Heart right ventricle (tissue), 16 donors: Measurements from ENCODE around the gene TEAD1. TPM values are rescaled to one million over a fixed set of nuclear protein-coding genes. Genes with fewer than 3 reads are reported as not detected.

Experiments
- ATAC-seq, 8 donors: fragments of 200-7000 bp; cut with Tn5 transposase; one replicate each; pipeline ENCODE4 v1.9.1; 2020; ENCODE audit warnings: mild to moderate bottlenecking in 8 of 8, moderate library complexity in 8 of 8, moderate number of reproducible peaks in 1 of 8
- DNase-seq, 2 donors: peaks; one replicate each; pipeline ENCODE4 v3.0.0-alpha.2; 2020
- H3K27ac ChIP-seq, 10 donors: fragments of 200-600 bp; sonication (generic) in 2 of 10; one replicate each; pipeline versions ENCODE4 v1.5.0 to v1.8.0; 2020 to 2022; ENCODE audit warnings: mild to moderate bottlenecking in 3 of 10
- H3K27me3 ChIP-seq, 7 donors: fragments of 200-600 bp; one replicate each; pipeline ENCODE4 v1.8.0; 2021 to 2022; ENCODE audit warnings: mild to moderate bottlenecking in 2 of 7
- H3K36me3 ChIP-seq, 9 donors: fragments of 200-600 bp; sonication (generic) in 1 of 9; one replicate each; pipeline versions ENCODE4 v1.5.0 to v1.8.0; 2020 to 2022; ENCODE audit warnings: mild to moderate bottlenecking in 2 of 9
- H3K4me1 ChIP-seq, 9 donors: fragments of 200-600 bp; sonication (generic) in 1 of 9; one replicate each; pipeline versions ENCODE4 v1.5.0 to v1.8.0; 2020 to 2022; ENCODE audit warnings: mild to moderate bottlenecking in 4 of 9
- H3K4me3 ChIP-seq, 10 donors: fragments of 200-600 bp; sonication (generic) in 2 of 10; one replicate each; pipeline versions ENCODE4 v1.5.0 to v1.8.0; 2020 to 2022; ENCODE audit warnings: mild to moderate bottlenecking in 7 of 10, moderate library complexity in 2 of 10
- H3K9me3 ChIP-seq, 11 donors: fragments of 200-600 bp in 10 of 11; sonication (generic) in 2 of 11; one replicate each; pipeline versions ENCODE4 v1.5.0 to v1.8.0; 2013 to 2022; ENCODE audit warnings: mild to moderate bottlenecking in 2 of 11, control low read depth in 1 of 11, moderate library complexity in 1 of 11
- WGBS, 2 donors: extraction: QIAGEN DNeasy Blood & Tissue Kit; methylation state at CpG; one replicate each; pipeline ENCODE4 v1.1.7; 2013; ENCODE audit warnings: inconsistent platforms in 1 of 2; 5-methylcytosine and 5-hydroxymethylcytosine counted together
- intact Hi-C, 10 donors: fragments of 100-400 bp; cut with DNase I; formaldehyde crosslinking; loops; one replicate each; pipeline versions ENCODE4 v1.11.1 to v1.14.2; 2022
- polyA plus RNA-seq, 2 donors: library from polyadenylated mRNA; stranded (reverse); fragments of 200-250 nt; gene quantifications; one replicate each; pipeline ENCODE4 v1.2.3, GENCODE V29; 2013
- total RNA-seq, 10 donors: library from RNA; stranded (reverse); fragmentation: NEBNext Ultra II Directional in 3 of 10; extraction: Animal tissue kit (Norgen Biotek cat#: 25700) in 3 of 10; gene quantifications; one replicate each; pipeline versions ENCODE4 v1.2.1 to v1.2.4, GENCODE V29; 2021 to 2023
- TF ChIP-seq, protein P1 (sequence below), 9 donors: fragments of 200-600 bp; sonication (generic) in 2 of 9; IDR thresholded peaks; one replicate each; pipeline versions ENCODE4 v1.5.0 to v1.8.0; 2021 to 2022; ENCODE audit warnings: antibody characterized with exemption in 9 of 9, mild to moderate bottlenecking in 5 of 9, moderate library complexity in 1 of 9
- donor health status: Arrhythmogenic right ventricular cardiomyopathy.
- donor health status: ischemic (EF 13 %, LVEDD 7.1; RV severe dilation, severe dysfunction).
- donor health status: healthy with polysubstance abuse.
- donor health status: DM: no; HTN: yes; CAD: no.
- donor health status: DM: no; HTN: no; CAD: no.
- donor health status: ischemic (EF 25% LVEDD 6.9; RV normal size, moderate dysfunction).
- donor health status: ischemic (EF 25% LVEDD 5.7; RV mildly dilated, moderate dysfunction).
- donor health status: healthy.
- donor health status: DM: yes; HTN: yes; CAD: no.
- donor health status: Ischemic cardiomyopathy.
- donor health status: ischemic (EF 35%, LVEDD 5.7; RV mildly dilated, moderate dysfunction).
- donor health status: nonischemic (EF 11% LVEDD 7.7; RV severe dilation, severe dysfunction).
- donor health status: DM: yes; HTN: yes; CAD: no.
- donor health status: PGD.
- donor health status: ischemic (EF 29% LVEDD 5.4; RV normal size, mild dysfunction).
- donor health status: nonischemic (EF 23%, LVEDD 6.1; RV moderate dilation, normal function).

The TEAD1 gene
- total and polyA plus RNA-seq, 12 donors = 12.7 to 138 (median 116) TPM

DNA sequence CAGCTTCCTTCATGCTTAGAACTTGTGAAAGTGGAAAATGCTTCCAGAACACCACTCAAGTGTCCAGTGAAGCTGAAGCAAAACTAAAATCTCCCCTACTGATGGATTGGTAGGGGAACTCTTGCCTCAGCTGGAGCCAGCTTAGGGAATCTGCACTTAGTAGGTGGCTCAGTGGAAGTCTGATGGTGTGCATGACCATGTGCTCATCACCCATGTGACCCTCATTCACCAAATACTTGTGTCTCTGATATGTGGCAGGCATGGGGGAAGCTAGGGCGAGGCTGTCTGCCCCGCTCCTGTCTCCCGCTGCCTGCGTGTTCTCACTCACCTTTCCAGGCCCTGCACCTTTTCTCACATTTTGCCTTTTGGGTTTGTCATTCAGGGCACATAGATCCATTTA lies 7.2 kb downstream of the TEAD1 start:
- WGBS, 2 donors = 98 to 100% methylated on average over 4 of the region's 4 CpGs
- H3K36me3 ChIP-seq = peaks cover 0 to 5% (median 0%) of the 10 kb centered on the region in 9 donors
- no peak overlapping the region for H3K4me3 ChIP-seq
- peaks cover 0 to 52% (median 0%) of the 10 kb centered on the region in 7 donors for H3K27me3 ChIP-seq
- DNase-seq = no peak
- H3K4me1 ChIP-seq = peaks cover 0 to 86% (median 65%) of the 10 kb centered on the region in 9 donors
- intact Hi-C loops = loop anchor here in 1 of 10 donors (5.0 kb wide), 1 partner anchor 131 kb away; no protein-coding TSS in a partner anchor
- H3K9me3 ChIP-seq = no peaks in the 10 kb centered on the region
- peak overlapping the region in 2 of 10 donors; percentile 7 to 56 for H3K27ac ChIP-seq
- no peak for ATAC-seq
- TF ChIP-seq, protein P1, sequence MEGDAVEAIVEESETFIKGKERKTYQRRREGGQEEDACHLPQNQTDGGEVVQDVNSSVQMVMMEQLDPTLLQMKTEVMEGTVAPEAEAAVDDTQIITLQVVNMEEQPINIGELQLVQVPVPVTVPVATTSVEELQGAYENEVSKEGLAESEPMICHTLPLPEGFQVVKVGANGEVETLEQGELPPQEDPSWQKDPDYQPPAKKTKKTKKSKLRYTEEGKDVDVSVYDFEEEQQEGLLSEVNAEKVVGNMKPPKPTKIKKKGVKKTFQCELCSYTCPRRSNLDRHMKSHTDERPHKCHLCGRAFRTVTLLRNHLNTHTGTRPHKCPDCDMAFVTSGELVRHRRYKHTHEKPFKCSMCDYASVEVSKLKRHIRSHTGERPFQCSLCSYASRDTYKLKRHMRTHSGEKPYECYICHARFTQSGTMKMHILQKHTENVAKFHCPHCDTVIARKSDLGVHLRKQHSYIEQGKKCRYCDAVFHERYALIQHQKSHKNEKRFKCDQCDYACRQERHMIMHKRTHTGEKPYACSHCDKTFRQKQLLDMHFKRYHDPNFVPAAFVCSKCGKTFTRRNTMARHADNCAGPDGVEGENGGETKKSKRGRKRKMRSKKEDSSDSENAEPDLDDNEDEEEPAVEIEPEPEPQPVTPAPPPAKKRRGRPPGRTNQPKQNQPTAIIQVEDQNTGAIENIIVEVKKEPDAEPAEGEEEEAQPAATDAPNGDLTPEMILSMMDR (IDR thresholded peaks at IDR 0.05) = no peak

DNA sequence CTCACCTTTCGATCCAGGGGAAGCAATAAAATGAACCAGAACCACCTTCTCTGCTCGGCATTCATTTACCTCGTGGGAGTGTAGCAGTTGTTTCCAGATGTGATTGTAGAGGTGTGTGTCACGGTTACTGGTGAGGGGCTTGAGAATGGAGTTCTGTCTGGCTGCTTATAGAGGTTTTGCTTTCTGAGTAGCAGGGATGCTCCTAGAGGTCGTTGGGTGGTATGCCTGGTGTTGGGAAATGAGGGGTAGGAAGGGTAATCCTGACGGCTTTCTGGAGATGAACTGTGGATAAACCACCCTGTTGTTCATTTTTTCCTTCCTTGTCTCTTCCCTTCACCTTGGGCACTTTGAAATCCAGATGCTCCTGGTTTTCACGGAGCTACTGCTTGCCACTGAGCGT lies 8.1 kb downstream of the TEAD1 start:
- Histone ChIP-seq H3K4me3 (no peak overlapping the region), H3K27me3 (peaks cover 0 to 43% (median 0%) of the 10 kb centered on the region in 7 donors), H3K36me3 (peaks cover 0 to 5% (median 0%) of the 10 kb centered on the region in 9 donors), H3K4me1 (peaks cover 0 to 85% (median 63%) of the 10 kb centered on the region in 9 donors), H3K9me3 (no peaks in the 10 kb centered on the region), H3K27ac (no peak overlapping the region)
- TF ChIP-seq, protein P1 (IDR thresholded peaks at IDR 0.05) = no peak
- ATAC-seq = no peak
- intact Hi-C loops = loop anchor here in 1 of 10 donors (5.0 kb wide), 1 partner anchor 130 kb away; no protein-coding TSS in a partner anchor
- DNase-seq = no peak
- WGBS, 2 donors = 77 to 78% methylated on average over 8 of the region's 8 CpGs

DNA sequence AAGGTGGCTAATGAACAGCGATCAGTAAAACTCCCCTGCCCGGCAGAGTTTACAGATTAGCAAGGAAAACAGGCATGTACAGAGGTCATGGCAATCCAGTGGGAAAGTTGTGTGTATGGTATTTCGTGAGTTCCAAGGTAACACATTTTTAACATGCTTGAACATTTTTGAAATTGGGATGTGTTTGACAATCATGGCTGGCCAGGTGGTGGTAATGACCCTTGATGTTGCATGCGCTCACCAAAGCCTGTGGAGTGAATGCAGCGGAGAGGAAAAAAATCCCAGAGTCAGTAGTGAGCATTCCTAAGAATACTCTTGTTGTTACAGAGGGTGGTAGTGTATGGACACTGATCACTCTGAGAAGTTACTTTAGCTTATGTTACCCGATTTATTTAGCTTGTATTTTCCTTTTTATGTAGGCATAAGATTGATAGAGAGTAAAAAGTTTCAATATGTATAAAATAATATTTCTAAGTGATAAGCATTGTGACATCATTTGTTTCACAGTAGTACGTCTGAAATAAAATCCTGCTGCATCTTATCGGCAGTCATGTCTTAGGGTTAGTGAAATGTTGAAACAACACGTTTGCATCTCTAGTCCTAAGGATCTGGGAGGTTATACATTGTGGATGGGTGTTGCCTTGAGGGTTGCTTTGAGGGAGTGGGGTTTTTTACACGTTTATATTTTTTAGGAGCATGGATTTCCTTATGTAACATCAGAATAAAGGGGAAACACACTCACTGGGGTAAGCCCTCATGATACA lies 8.7 kb downstream of the TEAD1 start:
- H3K36me3 ChIP-seq = peaks cover 0 to 5% (median 0%) of the 10 kb centered on the region in 9 donors
- peaks cover 0 to 37% (median 0%) of the 10 kb centered on the region in 7 donors for H3K27me3 ChIP-seq
- intact Hi-C loops = loop anchor here in 1 of 10 donors (5.0 kb wide), 1 partner anchor 129 kb away; no protein-coding TSS in a partner anchor
- DNase-seq (no peak), ATAC-seq (no peak)
- H3K4me1 ChIP-seq = peaks cover 0 to 85% (median 63%) of the 10 kb centered on the region in 9 donors
- TF ChIP-seq, protein P1 (IDR thresholded peaks at IDR 0.05) = no peak
- WGBS, 2 donors = 79 to 80% methylated on average over 10 of the region's 10 CpGs
- H3K4me3 ChIP-seq = no peak overlapping the region
- H3K9me3 ChIP-seq = no peaks in the 10 kb centered on the region
- no peak overlapping the region for H3K27ac ChIP-seq

DNA sequence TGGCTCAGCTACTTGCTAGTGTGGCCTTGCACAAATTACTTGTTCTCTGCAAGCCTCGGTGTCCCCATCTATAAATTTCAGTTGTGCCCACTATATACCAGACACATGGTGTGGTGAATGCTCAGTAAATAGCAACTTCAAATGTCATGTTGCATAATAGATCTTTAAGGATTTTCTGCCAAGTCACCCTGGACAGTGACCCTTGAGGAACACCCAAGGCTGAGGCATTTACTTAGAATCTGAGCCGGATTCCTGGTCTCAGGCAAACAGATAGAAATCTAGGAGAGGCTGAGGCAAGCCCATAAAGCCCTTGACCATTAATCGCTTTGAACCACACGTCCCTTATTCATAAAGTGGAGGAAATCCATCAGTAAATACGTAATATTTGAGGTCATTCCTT lies 9.7 kb downstream of the TEAD1 start:
- intact Hi-C loops = loop anchor here in 1 of 10 donors (5.0 kb wide), 1 partner anchor 128 kb away; no protein-coding TSS in a partner anchor
- TF ChIP-seq, protein P1 (IDR thresholded peaks at IDR 0.05) = no peak
- H3K36me3 ChIP-seq = peaks cover 0 to 5% (median 0%) of the 10 kb centered on the region in 9 donors

More for the DNA sequence above, 9.7 kb downstream of the TEAD1 start:
- no peak for DNase-seq
- Histone ChIP-seq H3K4me1 (peaks cover 0 to 85% (median 63%) of the 10 kb centered on the region in 9 donors), H3K4me3 (no peak overlapping the region), H3K27ac (no peak overlapping the region), H3K27me3 (peaks cover 0 to 29% (median 0%) of the 10 kb centered on the region in 7 donors), H3K9me3 (no peaks in the 10 kb centered on the region)
- ATAC-seq = no peak
- 90 to 92% methylated on average over 5 of the region's 5 CpGs for WGBS, 2 donors
